HG03135 (cell line): ENCODE data around the gene YJEFN3.

Source experiments
- ATAC-seq: cut with Tn5 transposase; IDR thresholded peaks from one replicate; pipeline ENCODE4 v1.9.1; 2021; ENCODE audit warnings: mild to moderate bottlenecking, moderate library complexity; ENCODE audit not compliant: unreplicated experiment

The YJEFN3 gene

DNA sequence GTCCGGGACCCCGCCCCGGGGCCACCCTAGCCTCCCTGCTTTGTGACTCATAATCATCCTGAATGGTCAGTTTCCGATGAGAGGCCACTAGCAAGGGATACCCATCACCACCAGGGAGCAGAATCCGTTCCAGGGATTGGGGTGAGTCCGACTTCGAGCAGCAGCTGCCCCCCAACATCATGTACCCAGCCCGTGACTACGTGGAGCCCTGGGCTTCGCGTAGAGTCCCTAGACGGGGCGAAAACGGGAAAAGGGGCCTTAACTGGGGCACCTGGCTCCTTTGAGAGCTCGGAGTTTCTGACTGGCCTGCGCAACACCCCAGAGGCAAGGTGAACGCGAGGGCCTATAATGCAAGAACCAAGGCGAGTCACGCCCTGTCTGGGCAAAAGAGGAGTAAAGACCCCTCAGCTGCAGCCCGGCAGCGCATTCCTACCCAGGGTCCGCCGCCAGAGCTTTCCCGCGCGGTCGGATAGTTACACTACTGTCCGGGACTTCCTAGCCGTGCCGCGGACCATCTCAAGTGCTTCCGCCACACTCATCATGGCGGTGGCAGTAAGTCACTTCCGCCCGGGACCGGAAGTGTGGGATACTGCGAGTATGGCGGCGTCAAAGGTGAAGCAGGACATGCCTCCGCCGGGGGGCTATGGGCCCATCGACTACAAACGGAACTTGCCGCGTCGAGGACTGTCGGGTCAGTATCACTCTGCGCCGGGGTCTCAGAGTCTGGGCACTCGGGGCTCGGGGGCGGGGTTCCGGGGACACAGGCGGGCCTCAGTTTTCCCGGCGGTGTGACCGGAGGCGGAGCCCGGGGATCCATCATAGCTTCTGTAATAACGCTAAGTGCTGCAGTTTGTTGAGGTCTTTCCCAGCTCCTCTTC is 12.8 kb upstream of the YJEFN3 start, which contains the start of gene NDUFA13:
NDUFA13 (plus strand) TSS at position 584 of the 878 bp plus-strand sequence; CDS start at position 598, 14 bp downstream.
- peak; percentile 84 for ATAC-seq

DNA sequence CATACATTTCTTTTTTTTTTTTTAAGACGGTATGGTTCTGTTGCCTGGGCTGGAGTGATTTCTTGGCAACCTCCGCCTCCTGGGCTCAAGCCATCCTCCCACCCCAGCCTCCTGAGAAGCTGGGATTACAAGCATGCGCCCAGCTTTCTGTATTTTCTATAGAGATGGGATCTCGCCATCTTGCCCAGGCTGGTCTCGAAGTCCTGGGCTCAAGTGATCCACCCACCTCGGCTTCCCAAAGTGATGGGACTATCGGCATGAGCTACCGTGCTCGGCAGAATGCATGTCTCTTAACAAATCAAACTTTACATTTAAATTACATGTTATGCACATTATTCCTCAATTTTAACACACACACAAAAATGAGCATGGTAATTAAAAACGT is 11.5 kb upstream of the YJEFN3 start:
- no peak for ATAC-seq

DNA sequence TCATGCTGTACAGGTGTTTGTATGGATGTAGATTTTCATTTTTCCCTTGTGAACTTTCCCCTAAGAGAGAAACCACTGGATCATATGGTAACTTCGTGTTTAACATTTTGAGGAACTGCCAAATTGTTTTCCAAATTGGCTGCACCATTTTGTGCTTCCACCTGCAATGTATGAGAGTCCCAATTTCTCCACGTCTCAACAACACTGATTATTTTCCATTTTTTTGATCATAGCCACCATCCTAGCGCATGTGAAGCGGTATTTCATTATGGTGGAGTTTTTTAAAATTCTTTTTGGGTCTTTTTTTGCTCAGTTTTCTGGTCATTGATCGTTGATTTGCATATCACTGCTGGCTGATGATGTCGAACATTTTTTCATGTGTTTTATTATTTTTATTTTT is 7.7 kb upstream of the YJEFN3 start:
- ATAC-seq: no peak

DNA sequence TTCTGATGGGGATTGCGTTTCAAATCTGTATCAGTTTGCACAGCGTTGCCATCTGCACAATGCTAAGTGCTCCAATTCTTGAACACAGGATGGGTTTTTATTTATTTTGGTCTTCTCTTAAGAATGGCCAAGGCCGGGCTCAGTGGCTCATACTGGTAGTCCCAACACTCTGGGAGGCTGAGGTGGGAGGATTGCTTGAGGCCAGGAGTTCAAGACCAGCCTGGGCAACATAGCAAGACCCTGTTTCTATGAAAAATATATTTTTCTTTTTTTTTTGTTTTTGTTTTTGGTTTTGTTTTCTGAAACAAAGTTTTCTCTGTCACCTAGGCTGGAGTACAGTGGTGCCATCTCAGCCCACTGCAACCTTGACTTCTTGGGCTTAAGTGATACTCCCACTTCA is 5.5 kb upstream of the YJEFN3 start:
- ATAC-seq: no peak

DNA sequence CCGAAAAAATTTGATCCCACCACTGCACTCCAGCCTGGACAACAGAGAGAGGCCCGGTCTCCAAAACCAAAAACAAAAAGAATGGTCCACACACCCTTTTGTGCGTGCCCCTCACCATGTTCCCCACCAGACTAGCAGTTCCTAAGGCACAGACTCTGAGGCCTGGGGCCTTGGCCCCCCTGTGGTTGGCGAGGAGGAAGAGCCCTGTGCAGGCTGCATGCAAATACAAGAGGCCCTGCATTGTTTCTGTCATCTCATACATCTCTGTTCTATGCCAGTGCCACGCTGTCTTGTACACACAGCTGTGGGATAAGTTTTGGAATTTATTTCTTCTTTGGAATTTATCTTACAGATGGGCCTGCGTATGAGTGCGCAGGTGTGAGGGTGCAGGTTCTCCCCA is 4.7 kb upstream of the YJEFN3 start:
- no peak for ATAC-seq

DNA sequence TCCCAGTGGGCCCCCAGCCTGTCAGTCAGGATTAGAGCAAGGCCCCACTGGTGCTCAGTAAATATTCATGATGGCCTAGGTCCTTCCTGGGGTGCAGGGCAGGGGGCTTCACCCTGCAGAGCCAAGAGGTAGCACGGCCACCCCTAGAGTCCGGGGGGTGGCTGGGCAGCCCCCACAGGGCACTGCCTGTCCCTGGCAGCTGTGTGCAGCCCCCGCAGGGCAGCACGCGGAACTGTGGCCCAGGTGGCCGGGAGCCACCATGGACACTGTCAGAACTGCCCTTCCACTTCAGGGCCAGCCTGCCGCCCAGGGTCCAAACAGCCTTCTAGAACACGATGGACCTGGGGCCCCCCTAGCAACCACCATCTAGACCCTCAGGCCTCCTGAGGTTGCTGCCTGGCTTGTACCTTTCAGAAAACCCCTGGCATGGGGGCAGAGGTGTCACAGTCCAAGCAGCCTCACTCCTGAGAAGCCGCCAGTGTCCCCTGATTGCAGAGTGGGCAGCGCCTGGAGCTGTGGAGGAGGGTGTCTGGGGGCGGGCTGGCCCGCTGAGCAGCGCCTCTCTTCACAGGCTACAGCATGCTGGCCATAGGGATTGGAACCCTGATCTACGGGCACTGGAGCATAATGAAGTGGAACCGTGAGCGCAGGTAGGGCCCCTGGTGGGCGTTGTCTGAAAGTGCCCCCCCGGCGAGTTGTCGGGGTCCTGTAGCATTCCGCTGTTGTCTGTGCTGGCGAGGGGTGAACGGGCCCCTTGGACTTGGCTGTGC is 2.9 kb upstream of the YJEFN3 start:
- no peak for ATAC-seq

DNA sequence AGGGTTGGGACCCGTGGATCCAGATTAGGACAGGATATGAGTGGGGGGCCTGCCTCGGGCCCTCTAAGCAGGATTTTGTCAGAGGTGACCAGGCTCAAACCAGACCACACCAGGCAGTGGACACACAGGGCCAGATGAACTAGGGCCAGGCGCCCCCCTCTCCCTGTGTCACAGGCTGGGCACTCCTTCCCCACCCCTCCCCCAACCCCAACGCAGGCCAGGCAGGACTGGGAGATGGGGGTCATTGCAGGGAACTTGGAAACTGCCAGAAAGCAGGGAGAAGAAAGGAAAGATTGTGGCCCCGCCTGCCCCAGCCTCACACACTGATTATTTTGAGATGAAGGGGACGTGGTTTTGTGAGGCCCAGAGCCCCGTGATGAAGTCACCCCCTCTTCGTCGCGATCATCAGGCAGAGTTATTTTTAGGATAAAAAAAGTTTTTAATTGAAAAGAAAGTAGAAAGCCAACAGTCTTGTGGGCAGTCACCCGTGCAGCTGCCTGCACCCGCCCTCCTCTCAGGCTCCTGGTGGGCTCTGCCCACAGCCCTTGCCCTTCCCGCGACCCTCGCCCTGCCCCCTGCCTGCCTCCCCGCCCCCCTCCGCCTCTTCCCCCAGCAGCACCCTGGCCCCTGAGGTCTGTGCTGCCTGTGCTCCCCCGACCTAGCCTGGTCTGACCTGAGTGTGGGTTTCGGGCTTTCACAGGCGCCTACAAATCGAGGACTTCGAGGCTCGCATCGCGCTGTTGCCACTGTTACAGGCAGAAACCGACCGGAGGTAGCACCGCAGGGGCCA is 1.9 kb upstream of the YJEFN3 start:
- ATAC-seq: no peak

DNA sequence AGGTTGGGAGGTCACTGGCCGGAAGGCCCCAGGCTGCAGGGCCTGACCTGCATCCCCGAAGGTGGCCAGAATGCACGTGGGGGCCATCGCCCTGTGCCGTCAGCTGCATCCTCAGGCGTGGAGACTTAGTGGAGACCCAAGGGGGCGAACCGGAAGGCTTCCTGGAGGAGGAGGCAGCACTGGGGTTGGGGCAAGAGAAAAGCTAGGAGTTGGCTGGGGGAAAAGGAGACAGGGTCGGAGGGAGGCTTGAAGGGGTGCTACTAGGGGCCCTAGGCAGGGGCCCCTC is 1.4 kb upstream of the YJEFN3 start:
- no peak for ATAC-seq

DNA sequence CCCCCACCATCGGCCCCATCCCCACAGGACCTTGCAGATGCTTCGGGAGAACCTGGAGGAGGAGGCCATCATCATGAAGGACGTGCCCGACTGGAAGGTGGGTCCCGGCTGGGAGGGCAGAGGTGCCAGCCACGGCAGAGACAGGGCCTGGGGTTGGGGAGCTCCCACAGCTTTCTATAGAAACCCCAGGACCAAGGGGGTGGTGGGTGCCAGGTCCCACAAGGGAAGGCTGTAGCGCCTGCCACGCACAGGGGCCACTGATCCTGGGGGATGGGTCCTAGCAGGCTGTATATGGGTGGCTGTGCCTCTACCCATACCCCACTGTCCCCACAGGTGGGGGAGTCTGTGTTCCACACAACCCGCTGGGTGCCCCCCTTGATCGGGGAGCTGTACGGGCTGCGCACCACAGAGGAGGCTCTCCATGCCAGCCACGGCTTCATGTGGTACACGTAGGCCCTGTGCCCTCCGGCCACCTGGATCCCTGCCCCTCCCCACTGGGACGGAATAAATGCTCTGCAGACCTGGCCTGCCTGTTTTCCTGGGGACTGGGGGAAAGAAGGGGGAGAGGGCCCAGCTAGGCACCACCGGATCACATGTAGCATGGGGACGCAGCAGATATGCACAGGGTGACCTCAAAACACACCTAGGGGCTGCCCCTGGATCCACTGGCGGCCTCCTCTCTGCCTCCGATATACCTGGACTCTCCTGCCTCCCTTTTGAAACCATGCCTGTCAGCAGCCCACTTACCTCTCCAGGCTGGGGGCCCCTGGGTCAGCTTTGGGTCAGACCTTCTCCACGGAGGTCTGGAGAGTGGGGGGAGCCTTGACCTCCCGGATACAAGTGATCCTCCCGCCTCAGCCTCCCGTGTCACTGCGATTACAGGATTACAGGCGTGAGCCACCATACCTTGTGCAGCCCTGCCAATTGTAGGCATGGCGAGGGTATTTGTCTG is 761 bp upstream of the YJEFN3 start:
- no peak for ATAC-seq

DNA sequence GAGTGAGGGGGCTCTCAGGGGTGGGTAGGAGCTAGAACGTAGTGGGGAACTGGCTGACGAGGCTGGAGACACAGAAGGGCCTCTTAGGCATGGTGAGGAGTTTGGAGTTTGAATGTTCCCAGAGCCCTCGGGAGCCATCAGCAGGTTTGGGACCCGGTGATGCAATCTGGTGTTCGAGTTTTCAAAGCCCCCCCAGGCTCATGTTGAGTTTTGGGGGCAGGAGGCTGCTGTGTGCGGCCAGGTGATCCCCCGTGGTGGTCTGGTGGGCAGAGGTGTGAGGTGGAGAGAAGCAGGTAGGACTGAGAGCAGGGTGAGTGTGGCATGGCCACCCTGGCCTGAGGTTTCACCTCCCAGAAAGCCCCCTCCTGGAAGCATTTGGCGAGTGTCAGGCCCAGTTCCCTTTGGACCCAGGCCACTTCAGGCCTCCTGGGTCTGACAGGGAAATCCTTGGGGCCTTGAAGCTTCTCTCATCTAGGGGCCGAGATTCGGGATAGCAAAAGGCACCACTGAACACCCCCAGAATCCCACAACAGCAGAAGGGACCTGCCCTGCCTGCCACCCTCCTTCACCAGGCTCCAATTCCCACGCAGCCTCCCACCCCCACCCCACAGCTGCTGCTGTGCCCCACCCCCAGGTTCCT is 1.2 kb downstream of the YJEFN3 start:
- ATAC-seq: no peak

DNA sequence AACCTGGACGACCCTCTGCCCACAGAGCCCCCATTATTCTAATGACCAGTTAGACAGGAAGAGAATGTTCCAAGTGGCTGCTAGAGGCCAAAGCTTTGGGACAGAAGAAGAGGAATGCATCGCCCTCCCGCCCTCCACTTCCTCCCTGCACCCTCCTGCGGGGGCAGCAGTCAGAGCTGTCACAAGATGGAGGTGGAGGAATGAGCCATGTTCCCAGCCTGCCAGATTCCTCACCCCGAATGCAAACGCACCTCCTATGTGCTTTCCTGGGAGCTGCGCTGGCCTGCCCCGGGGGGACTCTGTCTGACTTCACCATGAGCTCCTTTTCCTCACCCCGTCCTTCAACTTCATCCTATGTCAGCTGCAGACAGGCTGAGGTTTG is 1.7 kb downstream of the YJEFN3 start:
- ATAC-seq: no peak

DNA sequence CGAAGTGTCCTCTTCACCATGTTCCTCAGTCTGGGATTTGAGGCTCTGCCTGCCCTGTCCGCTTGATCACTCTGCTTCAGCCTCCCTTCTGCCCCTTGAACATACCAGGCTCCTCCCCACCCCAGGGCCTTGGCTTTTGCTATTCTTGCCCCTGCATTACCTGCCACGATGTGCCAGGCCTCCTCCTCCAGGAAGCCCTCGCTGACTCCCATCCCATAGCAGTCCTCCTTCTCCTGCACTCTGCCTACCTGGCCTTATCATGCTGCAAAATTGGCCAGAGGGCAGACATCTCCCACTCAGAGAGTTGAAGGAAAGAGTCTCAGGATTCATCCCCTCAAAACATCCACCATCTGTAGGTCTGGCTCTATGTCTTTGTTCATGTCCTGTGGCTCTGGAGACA is 2.2 kb downstream of the YJEFN3 start:
- ATAC-seq: no peak

DNA sequence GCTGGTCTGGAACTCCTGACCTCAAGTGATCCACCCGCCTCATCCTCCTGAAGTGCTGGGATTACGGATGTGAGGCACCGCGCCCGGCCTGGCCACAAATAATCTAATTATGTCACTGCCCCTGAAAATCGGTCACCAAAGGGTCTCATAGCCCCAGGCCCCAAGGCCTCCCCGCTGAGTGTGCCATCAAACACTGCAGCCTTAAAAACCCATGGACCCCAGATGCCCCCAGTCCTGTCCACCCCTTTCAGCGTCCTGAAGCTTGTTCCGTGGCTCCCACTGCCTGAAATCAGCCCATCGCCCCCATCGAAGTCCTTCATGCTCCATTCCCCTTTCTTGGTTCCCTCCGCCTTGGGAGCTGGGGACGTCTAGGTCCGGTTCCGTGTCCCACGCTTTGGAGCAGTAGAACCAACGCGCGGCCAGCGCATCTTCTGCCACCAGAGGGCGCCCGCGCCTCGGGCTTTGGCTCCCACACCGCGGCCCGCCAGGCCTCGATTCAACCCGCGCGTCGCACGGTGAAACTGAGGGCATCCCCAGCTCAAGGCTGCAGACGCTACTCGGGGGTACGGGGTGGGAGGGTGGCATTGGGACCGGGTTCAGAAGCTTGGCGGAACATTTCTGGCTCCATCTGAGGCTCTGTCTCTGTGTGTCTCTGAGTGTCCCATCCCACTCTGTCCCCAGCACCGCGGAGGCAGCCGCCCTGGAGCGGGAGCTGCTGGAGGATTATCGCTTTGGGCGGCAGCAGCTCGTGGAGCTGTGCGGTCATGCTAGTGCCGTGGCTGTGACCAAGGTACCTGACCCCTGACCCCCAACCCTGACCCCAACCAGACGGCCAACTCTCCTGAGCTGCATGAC is 3.5 kb downstream of the YJEFN3 start:
- peak; percentile 62 for ATAC-seq

DNA sequence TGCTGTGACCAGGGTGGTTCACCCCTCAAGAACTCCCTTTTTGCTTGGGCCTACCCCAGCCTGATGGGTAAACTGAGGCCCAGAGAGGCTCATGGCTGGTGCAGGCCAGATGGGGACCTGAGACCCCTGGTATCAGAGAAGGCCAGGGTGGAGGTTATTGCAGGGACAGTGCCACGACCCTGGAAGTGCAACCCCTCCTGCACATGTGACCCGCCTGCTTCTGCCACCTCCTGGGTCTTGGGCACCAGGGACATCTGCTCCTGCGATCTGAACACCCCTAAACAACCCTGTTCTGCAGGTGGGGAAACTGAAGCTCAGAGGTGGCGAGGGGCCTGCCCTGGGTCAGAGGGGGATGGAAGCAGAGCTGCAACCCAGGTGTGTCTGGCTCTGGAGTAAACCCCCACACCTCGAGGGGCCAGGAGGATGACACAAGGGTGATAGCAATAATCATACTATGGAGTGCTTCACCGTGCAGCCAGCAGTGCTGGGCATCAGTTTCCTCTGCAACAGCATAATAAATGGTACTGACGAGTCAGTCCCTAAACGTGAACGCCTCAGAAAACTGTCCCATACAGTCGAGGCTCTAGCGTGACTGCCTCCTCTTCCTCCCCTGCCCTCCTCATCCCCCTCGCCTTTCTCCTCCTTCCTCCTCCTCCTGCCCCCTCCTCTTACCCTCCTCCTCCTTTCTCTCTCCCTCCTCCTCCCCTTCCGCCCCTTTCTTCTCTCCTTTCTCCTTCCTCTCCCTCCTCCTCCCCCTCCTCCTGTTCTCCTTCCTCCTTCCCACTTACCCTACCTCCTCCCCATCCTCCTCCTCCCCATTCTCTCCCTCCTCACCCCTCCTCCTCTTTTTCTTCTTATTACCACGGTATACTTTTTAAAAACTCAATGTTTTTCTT is 4.3 kb downstream of the YJEFN3 start:
- ATAC-seq: no peak

DNA sequence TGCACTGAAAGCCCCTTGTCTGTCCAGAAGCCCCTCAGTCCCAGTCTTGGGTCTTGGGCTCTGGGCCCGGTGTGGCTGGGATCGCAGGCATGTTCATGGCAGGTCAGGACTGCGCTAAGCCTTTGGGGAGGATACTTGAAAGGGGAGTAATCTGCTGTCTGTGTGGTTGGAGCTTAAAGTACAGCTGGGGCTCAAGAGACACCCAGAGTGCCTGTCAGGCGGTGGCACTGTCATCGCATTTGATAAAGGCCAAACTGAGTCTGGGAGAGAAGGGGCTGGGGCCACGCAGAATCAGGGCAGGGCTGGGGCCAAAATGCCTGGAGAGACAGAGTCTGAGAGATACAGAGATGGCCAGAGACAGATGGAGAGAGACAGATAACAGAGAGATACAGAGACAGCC is 5.1 kb downstream of the YJEFN3 start:
- no peak for ATAC-seq

DNA sequence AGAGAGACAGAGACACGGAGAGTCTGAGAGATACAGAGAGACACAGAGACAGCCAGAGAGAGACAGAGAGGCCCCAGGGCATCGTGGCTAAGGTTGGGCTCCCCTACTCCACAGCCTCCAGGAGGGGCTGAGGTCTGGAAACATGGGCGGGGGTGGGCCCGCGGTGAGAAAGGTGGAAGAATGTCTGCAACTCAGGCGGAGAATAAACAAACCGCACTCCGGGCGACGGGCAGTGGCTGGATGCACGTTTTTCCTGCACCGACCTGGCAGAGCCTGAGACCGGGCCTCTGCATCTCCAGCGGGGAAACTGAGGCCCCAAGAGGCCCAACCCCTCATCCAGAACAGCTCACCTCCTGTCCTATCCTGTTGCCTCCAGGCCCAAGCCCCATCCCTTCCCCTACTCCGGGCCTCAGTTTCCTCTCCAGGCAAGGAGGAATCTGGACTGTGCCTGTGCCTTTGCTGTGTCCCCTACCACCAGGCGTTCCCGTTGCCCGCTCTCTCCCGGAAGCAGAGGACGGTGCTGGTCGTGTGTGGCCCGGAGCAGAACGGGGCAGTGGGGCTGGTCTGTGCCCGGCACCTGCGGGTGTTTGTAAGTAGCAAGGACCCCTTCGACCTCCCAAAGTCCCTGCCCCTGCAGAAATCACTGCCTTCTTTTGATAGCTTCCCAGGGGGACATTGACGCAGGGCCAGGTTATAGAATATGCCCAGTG is 6.0 kb downstream of the YJEFN3 start:
- no peak for ATAC-seq
